Osteocyte (in vitro differentiated cells): ENCODE results near the gene EXOC3. TPM values are rescaled to one million over a fixed set of nuclear protein-coding genes. Genes with fewer than 3 reads are reported as not detected.

ENCODE experiments used
- DNase-seq: peaks from one replicate; pipeline ENCODE4 v3.0.0; 2021; ENCODE audit warnings: mixed read lengths; ENCODE audit not compliant: unreplicated experiment; ENCODE audit errors: extremely low spot score
- H3K27ac Mint-ChIP-seq: one replicate; pipeline ENCODE4 v1.8.0; 2021; ENCODE audit warnings: mild to moderate bottlenecking, mixed read lengths; ENCODE audit not compliant: unreplicated experiment
- H3K27me3 Mint-ChIP-seq: one replicate; pipeline ENCODE4 v1.8.0; 2021; ENCODE audit warnings: mixed read lengths; ENCODE audit not compliant: unreplicated experiment
- H3K36me3 Mint-ChIP-seq: one replicate; pipeline ENCODE4 v1.8.0; 2021; ENCODE audit warnings: mixed read lengths; ENCODE audit not compliant: unreplicated experiment
- H3K4me1 Mint-ChIP-seq: one replicate; pipeline ENCODE4 v1.8.0; 2021; ENCODE audit warnings: mixed read lengths; ENCODE audit not compliant: unreplicated experiment
- H3K4me3 Mint-ChIP-seq: one replicate; pipeline ENCODE4 v1.8.0; 2021; ENCODE audit warnings: mild to moderate bottlenecking, moderate library complexity, mixed read lengths; ENCODE audit not compliant: unreplicated experiment
- H3K9me3 Mint-ChIP-seq: one replicate; pipeline ENCODE4 v1.8.0; 2021; ENCODE audit warnings: mixed read lengths; ENCODE audit not compliant: unreplicated experiment
- CTCF ChIP-seq: fragments of 200-600 bp; sonication (generic); IDR thresholded peaks from 2 replicates; pipeline ENCODE4 v1.5.0; 2021; ENCODE audit warnings: antibody characterized with exemption, mild to moderate bottlenecking, moderate library complexity
- total RNA-seq: library from RNA; stranded (reverse); gene quantifications from 2 replicates; pipeline ENCODE4 v1.2.1, GENCODE V29; 2021

Gene EXOC3
- total RNA-seq, 1 donor from 2014 or later: 81.4 TPM

DNA sequence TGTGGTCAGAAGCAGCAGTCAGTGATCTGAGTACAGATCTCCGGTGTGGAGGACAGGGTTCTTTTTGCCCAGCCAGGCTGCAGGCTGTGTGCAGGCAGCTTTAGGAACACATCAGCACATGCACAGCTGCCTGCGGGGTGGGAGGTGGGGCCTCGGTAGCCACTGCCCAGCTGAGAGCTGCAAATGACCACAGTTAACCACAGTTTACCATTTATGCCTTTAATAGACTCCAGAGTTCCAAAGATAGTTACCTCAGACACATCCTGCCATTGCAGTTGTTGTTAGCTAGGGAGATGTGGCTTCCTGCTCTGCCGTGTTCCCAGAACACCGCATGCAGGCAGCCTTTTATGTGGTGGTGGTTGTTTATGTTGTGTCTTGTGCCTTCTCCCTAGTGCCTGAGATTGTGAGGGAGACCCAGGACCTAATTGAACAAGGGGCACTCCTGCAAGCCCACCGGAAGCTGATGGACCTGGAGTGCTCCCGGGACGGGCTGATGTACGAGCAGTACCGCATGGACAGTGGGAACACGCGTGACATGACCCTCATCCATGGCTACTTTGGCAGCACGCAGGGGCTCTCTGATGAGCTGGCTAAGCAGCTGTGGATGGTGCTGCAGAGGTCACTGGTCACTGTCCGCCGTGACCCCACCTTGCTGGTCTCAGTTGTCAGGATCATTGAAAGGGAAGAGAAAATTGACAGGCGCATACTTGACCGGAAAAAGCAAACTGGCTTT lies 10.2 kb downstream of the EXOC3 start:
- Mint-ChIP-seq H3K4me1 (peaks cover 2% of the 10 kb centered on the region), H3K27me3 (no peaks in the 10 kb centered on the region), H3K4me3 (no peak overlapping the region), H3K36me3 (peaks cover 72% of the 10 kb centered on the region), H3K9me3 (peaks cover 22% of the 10 kb centered on the region), H3K27ac (no peak overlapping the region)
- no peak for DNase-seq
- TF ChIP-seq CTCF: no peak

- Mint-ChIP-seq H3K27ac (no peak overlapping the region), H3K9me3 (peaks cover 22% of the 10 kb centered on the region), H3K4me1 (peaks cover 8% of the 10 kb centered on the region), H3K36me3 (peaks cover 71% of the 10 kb centered on the region), H3K4me3 (no peak overlapping the region), H3K27me3 (no peaks in the 10 kb centered on the region)
- DNase-seq: no peak
- no peak for TF ChIP-seq CTCF
Measured at GRCh38 chr5:453725-454481, 10.9 kb downstream of the EXOC3 start.

DNA sequence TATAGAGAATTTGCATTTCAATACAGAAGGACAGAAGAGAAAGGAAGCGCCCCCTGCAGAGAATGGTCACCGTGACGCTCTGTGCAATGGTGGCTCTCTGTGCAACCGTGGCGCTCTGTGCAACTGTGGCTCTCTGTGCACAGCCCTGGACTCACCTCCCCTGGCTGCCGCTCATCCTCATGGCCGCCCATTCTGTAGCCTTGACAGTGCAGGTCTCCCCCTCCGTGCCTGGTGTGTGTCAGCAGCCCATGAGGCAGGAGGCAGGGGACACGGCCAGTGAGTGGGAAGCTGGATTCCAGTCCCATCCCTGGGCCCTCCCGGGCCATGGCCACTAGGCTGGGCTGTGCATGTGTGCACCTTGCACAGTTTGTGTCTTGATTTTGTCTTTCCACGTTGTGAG lies 12.0 kb downstream of the EXOC3 start:
- peaks cover 11% of the 10 kb centered on the region for H3K4me1 Mint-ChIP-seq
- H3K36me3 Mint-ChIP-seq: peaks cover 71% of the 10 kb centered on the region
- TF ChIP-seq CTCF: no peak
- no peak for DNase-seq
- H3K4me3 Mint-ChIP-seq: no peak overlapping the region
- peaks cover 22% of the 10 kb centered on the region for H3K9me3 Mint-ChIP-seq
- no peaks in the 10 kb centered on the region for H3K27me3 Mint-ChIP-seq
- H3K27ac Mint-ChIP-seq: no peak overlapping the region

DNA sequence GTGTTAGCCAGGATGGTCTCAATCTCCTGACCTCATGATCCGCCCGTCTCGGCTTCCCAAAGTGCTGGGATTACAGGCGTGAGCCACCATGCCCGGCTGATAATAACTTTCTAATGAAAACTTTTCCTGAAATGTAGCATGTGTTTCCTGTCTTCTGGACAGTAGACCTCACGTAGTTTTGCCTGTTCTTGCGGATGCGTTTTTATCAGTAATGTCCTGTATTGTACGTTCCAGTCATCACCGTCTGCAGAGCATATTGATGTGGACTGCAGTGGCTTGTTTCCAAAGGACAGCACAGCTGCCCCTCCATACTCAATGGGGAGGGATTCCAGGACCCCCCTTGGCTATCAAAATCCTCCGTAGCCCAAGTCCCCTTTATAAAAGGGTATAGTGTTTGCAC lies 12.8 kb downstream of the EXOC3 start:
- Mint-ChIP-seq H3K4me1 (peaks cover 11% of the 10 kb centered on the region), H3K27me3 (no peaks in the 10 kb centered on the region), H3K4me3 (no peak overlapping the region), H3K9me3 (peaks cover 19% of the 10 kb centered on the region), H3K36me3 (peaks cover 71% of the 10 kb centered on the region), H3K27ac (no peak overlapping the region)
- DNase-seq: no peak
- TF ChIP-seq CTCF: no peak
